Measurements from ENCODE around the gene SDK1. TPM values are rescaled to one million over a fixed set of nuclear protein-coding genes. Genes with fewer than 3 reads are reported as not detected.

SDK1 gene
- 0.76 and 0.86 TPM in 2 replicates for total RNA-seq

DNA sequence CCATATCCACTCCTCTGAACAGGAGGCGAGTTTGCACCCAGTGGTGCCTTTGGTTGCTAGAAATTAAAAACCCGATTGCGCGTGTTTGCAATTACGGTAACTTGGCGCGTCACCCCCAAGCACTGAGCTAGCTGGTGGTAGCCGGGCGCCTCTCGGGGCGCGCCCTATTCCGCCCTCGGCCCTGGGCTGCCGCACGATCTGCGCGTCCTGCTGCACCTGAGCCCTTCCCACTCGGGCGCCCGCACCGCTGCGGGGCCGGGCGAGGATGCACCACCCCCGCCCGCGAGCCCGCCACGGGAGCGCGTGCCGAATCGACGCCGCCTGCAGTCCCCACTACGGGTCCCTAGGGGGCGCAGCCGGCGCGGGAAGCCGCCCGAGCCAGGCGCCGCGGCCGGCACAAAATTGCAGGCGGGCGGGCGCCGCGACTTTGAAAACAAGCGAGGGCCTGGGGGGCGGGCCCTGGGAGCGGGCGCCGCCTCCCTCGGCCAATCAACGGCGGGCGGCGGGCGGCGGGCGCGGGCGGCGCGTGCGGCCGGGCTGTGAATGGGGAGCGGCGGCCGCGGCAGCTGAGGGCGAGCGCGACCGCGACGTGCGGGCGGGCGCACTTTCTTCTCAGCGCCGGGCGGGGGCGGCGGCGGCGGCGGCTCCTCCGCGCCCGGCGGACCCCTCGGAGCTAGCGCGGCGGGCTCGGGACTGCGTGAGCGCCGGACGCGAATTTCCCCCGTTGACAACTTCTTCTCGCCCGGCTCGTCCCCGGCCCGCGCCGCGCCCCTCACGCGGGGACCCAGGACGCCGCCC, at the start of gene SDK1:
Gene SDK1 (plus strand): TSS at position 602 of the 798 bp plus-strand sequence. CDS start 335 bp downstream, outside the sequence.

